GM12892 (cell line): Measurements from ENCODE around the gene TCTN3.

ENCODE experiments used
- POLR2A ChIP-seq: IDR thresholded peaks from 2 replicates; pipeline ENCODE4 v1.6.1; 2011; ENCODE audit warnings: low read depth, low read length, control low read depth
- POLR2AphosphoS5 ChIP-seq: IDR thresholded peaks from 2 replicates; pipeline ENCODE4 v1.6.1; 2011; ENCODE audit warnings: low read depth, low read length, control low read depth

DNA sequence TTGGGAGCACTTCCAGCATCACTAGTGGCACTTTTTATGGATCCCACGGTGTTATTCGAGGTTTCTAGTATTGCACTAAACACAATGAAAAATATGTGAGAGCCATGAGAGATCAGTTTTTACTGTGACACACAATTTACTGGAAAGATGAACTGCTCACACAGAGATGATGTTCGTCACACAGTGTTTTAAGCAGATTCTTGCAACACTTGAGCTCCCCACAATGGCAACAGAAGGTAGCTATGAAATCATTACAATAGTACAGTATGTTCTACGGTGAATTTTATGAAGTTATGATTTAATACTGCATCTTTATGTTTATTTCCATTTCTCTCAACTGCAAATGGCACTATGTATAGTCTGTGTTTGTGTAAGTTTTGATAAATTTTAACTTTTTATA lies 34.8 kb upstream of the TCTN3 start:
- TF ChIP-seq POLR2A (no peak), POLR2AphosphoS5 (no peak)
